Panc1 (cell line): Measurements from ENCODE around the gene RNF41. TPM values are rescaled to one million over a fixed set of nuclear protein-coding genes. Genes with fewer than 3 reads are reported as not detected.

Experiments
- ATAC-seq: fragments of 200-7000 bp; cut with Tn5 transposase; 2 replicates; pipeline ENCODE4 v1.9.1; 2020; ENCODE audit warnings: mild to moderate bottlenecking, moderate library complexity
- BruUV-seq: library from RNA; stranded (reverse); fragments of 400-500 nt; replicated peaks from 2 replicates; lab custom pipeline; 2021; lab: Mats Ljungman, UMichigan
- CTCF ChIA-PET: fragments of 300-600 bp; sonication (Branson Sonifier 250); formaldehyde crosslinking; loops from one replicate; lab custom pipeline; 2022; ENCODE audit warnings: antibody characterized with exemption; lab: Charles Lee
- POLR2A ChIA-PET: fragments of 300-600 bp; sonication (Branson Sonifier 250); formaldehyde crosslinking; loops from one replicate; lab custom pipeline; 2022; ENCODE audit warnings: antibody characterized with exemption; lab: Charles Lee
- DNase-seq: peaks from one replicate; pipeline ENCODE4 v3.0.0-alpha.2; 2010; ENCODE audit warnings: low read depth, low spot score
- H3K27ac ChIP-seq: 2 replicates; pipeline ENCODE4 v1.5.1; 2011; ENCODE audit warnings: mild to moderate bottlenecking, low read length, inconsistent platforms
- H3K27me3 ChIP-seq: fragments of 200-500 bp; sonication (Bioruptor generic); 2 replicates; pipeline ENCODE4 v1.6.0; 2014; ENCODE audit warnings: low read length, inconsistent platforms; ENCODE audit not compliant: control insufficient read depth, insufficient read depth
- H3K36me3 ChIP-seq: fragments of 200-500 bp; sonication (Bioruptor generic); 2 replicates; pipeline ENCODE4 v1.5.1; 2014; ENCODE audit warnings: inconsistent platforms, mild to moderate bottlenecking, low read length, moderate library complexity; ENCODE audit not compliant: control insufficient read depth, insufficient read depth
- H3K4me1 ChIP-seq: 2 replicates; pipeline ENCODE4 v1.5.1; 2011; ENCODE audit warnings: inconsistent platforms, mild to moderate bottlenecking, low read length, moderate library complexity; ENCODE audit not compliant: control insufficient read depth, insufficient read depth
- H3K4me3 ChIP-seq, 2 experiments: 2 replicates each; pipeline ENCODE4 v1.5.1; 2011 to 2012; ENCODE audit warnings: low read depth in 2 of 2, low read length in 2 of 2, mild to moderate bottlenecking in 2 of 2, inconsistent platforms in 1 of 2, moderate library complexity in 1 of 2
- H3K9me3 ChIP-seq: fragments of 200-500 bp; sonication (Bioruptor generic); 2 replicates; pipeline ENCODE4 v1.5.1; 2014; ENCODE audit warnings: low read depth, mild to moderate bottlenecking, inconsistent platforms, low read length, moderate library complexity; ENCODE audit not compliant: control insufficient read depth, insufficient read depth
- CTCF ChIP-seq: fragments of 450-650 bp; IDR thresholded peaks from 2 replicates; pipeline ENCODE4 v1.5.1; 2017; ENCODE audit warnings: mild to moderate bottlenecking
- POLR2AphosphoS5 ChIP-seq: IDR thresholded peaks from 2 replicates; pipeline ENCODE4 v1.6.1; 2012; ENCODE audit warnings: mild to moderate bottlenecking, low read depth, low read length, moderate library complexity
- REST ChIP-seq, 2 experiments: IDR thresholded peaks; 2 replicates each; pipeline ENCODE4 v1.6.1; 2011 to 2012; ENCODE audit warnings: low read depth in 2 of 2, control low read depth in 1 of 2, low read length in 1 of 2, mild to moderate bottlenecking in 1 of 2, moderate library complexity in 1 of 2; ENCODE audit not compliant: insufficient read depth in 1 of 2
- SIN3A ChIP-seq: IDR thresholded peaks from 2 replicates; pipeline ENCODE4 v1.6.1; 2012; ENCODE audit warnings: low read depth, mild to moderate bottlenecking, low read length, moderate library complexity, borderline replicate concordance; ENCODE audit not compliant: insufficient read depth
- TCF7L2 ChIP-seq: IDR thresholded peaks from 2 replicates; pipeline ENCODE4 v1.6.1; 2011; ENCODE audit warnings: mild to moderate bottlenecking, low read depth, low read length, inconsistent platforms
- in situ Hi-C: cut with HindIII; loops from 2 replicates; pipeline ENCODE4 v1.10.0; 2016; ENCODE audit warnings: low sequenced_read_pairs, low pct_unique_long_range_greater_than_20kb
- intact Hi-C: fragments of 100-400 bp; cut with micrococcal nuclease; formaldehyde crosslinking; loops from one replicate; pipeline ENCODE4 v1.10.0; 2022; ENCODE audit not compliant: unreplicated experiment
- total RNA-seq: library from RNA; stranded (reverse); gene quantifications from one replicate; pipeline ENCODE4 v1.2.1, GENCODE V29; 2021; ENCODE audit not compliant: unreplicated experiment

Gene RNF41
- total RNA-seq, 1 experiment from 2014 or later = 35.3 TPM

GRCh38 chr12:56244494-56244893, 22.8 kb upstream of the RNF41 start:
- no peaks in the 10 kb centered on the region for H3K9me3 ChIP-seq
- CTCF ChIA-PET = interaction anchor here (0.5 kb wide), 1 partner anchor 36 kb away, joined by 3 read pairs; no protein-coding TSS in a partner anchor
- in situ Hi-C loops = no loop called here
- no peaks in the 10 kb centered on the region for H3K27me3 ChIP-seq
- no peak overlapping the region for H3K4me3 ChIP-seq
- H3K36me3 ChIP-seq = peaks cover 14% of the 10 kb centered on the region
- ATAC-seq (no peak), DNase-seq (no peak)
- no TSS peak for BruUV-seq
- TF ChIP-seq POLR2AphosphoS5 (no peak), SIN3A (no peak), REST (IDR thresholded peaks at IDR 0.05; ENCODE audit: insufficient read depth in 1 of 2, low read depth in 2 of 2, low read length in 1 of 2) (no peak), CTCF (no peak), TCF7L2 (no peak)
- H3K4me1 ChIP-seq = no peaks in the 10 kb centered on the region
- POLR2A ChIA-PET = no interaction called here
- intact Hi-C loops = no loop called here
- H3K27ac ChIP-seq = no peak overlapping the region

DNA sequence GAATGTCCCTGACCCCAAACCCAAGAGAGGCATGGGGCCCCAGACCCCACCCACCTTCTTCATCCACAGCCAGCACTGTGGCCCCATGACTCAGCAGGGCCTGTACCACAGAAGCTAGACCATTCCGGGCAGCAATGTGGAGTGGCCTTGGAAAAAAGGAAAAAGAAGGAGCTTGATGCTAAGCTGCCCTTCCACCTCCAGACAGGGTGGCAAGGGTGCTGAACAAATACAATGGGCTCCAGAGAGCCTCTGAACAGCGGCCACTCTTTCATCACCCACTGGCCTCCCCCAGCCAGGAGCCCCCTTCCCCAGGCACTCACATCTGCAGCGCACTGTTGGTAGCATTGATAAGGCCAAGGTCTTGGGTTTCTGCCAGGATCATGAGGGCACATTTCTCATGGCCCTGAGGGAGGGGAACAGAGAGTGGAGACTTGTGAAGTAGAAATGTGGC, 22.0 kb upstream of the RNF41 start:
- TF ChIP-seq TCF7L2 (no peak), CTCF (no peak), SIN3A (no peak), REST (IDR thresholded peaks at IDR 0.05; ENCODE audit: insufficient read depth in 1 of 2, low read depth in 2 of 2, low read length in 1 of 2) (no peak), POLR2AphosphoS5 (no peak)
- Histone ChIP-seq H3K9me3 (no peaks in the 10 kb centered on the region), H3K4me3 (no peak overlapping the region), H3K36me3 (peaks cover 10% of the 10 kb centered on the region), H3K4me1 (no peaks in the 10 kb centered on the region), H3K27me3 (no peaks in the 10 kb centered on the region), H3K27ac (no peak overlapping the region)
- intact Hi-C loops = no loop called here
- ATAC-seq (no peak), DNase-seq (no peak)
- CTCF ChIA-PET = no interaction called here
- BruUV-seq = no TSS peak
- in situ Hi-C loops = no loop called here
- POLR2A ChIA-PET = no interaction called here
